Spleen (tissue), 11 donors: Measurements from ENCODE around the gene ITGBL1. TPM values are rescaled to one million over a fixed set of nuclear protein-coding genes. Genes with fewer than 3 reads are reported as not detected.

Source experiments
- DNase-seq: peaks from one replicate; pipeline ENCODE4 v3.0.0-alpha.2; 2020
- H3K27ac ChIP-seq, 8 donors: fragments of 200-600 bp; sonication (generic) in 7 of 8; 1 replicate in 4 of 8; 2 replicates in 4 of 8; pipeline versions ENCODE4 v1.5.0 to v1.8.0; 2016 to 2021; ENCODE audit warnings: inconsistent platforms in 4 of 8, mild to moderate bottlenecking in 4 of 8, moderate library complexity in 1 of 8
- H3K27me3 ChIP-seq, 7 donors: fragments of 200-600 bp; sonication (generic) in 6 of 7; replicated peaks in 1 of 7; 1 replicate in 4 of 7; 2 replicates in 3 of 7; pipeline versions ENCODE4 v1.5.0 to v1.8.0; 2016 to 2021; ENCODE audit warnings: inconsistent platforms in 3 of 7, mild to moderate bottlenecking in 1 of 7
- H3K36me3 ChIP-seq, 6 donors: fragments of 200-600 bp; sonication (generic) in 5 of 6; 1 replicate in 4 of 6; 2 replicates in 2 of 6; pipeline versions ENCODE4 v1.5.0 to v1.8.0; 2016 to 2021; ENCODE audit warnings: inconsistent platforms in 2 of 6
- H3K4me1 ChIP-seq, 6 donors: fragments of 200-600 bp; sonication (generic) in 5 of 6; 1 replicate in 3 of 6; 2 replicates in 3 of 6; pipeline versions ENCODE4 v1.5.0 to v1.8.0; 2016 to 2021; ENCODE audit warnings: inconsistent platforms in 3 of 6
- H3K4me3 ChIP-seq, 8 donors: fragments of 200-600 bp; sonication (generic) in 7 of 8; 1 replicate in 4 of 8; 2 replicates in 4 of 8; pipeline versions ENCODE4 v1.5.0 to v1.8.0; 2016 to 2021; ENCODE audit warnings: inconsistent platforms in 4 of 8, mild to moderate bottlenecking in 4 of 8, moderate library complexity in 2 of 8
- H3K9me3 ChIP-seq, 8 donors: fragments of 200-600 bp; sonication (generic) in 7 of 8; 1 replicate in 4 of 8; 2 replicates in 4 of 8; pipeline versions ENCODE4 v1.5.0 to v1.8.0; 2016 to 2021; ENCODE audit warnings: inconsistent platforms in 4 of 8
- CTCF ChIP-seq, 11 experiments: fragments of 200-600 bp in 7 of 11; fragments of 450-650 bp in 4 of 11; sonication (generic) in 4 of 11; IDR thresholded peaks in 8 of 11; conservative IDR thresholded peaks in 3 of 11; 1 replicate in 7 of 11; 2 replicates in 4 of 11; pipeline versions ENCODE4 v1.4.0 to v1.8.0; 2016 to 2021; ENCODE audit warnings: antibody characterized with exemption in 11 of 11, inconsistent platforms in 4 of 11, mild to moderate bottlenecking in 1 of 11
- POLR2A ChIP-seq, 3 donors: fragments of 450-650 bp; IDR thresholded peaks; one replicate each; pipeline ENCODE4 v1.5.1; 2017; ENCODE audit warnings: antibody characterized with exemption in 3 of 3, mild to moderate bottlenecking in 1 of 3
- POLR2AphosphoS5 ChIP-seq, 3 donors: sonication (generic); formaldehyde crosslinking; IDR thresholded peaks; one replicate each; pipeline ENCODE4 v1.5.1; 2017; ENCODE audit warnings: antibody characterized with exemption in 3 of 3
- WGBS, 5 donors: extraction: QIAGEN DNeasy Blood & Tissue Kit in 3 of 5; methylation state at CpG; one replicate each; pipeline versions ENCODE4 v1.1.5 to v1.1.7; 2013 to 2018; 5-methylcytosine and 5-hydroxymethylcytosine counted together
- intact Hi-C: fragments of 100-400 bp; cut with DNase I; formaldehyde crosslinking; loops from one replicate; pipeline ENCODE4 v1.15.0; 2023; ENCODE audit warnings: low total_unique reads
- polyA plus RNA-seq, 3 donors: library from polyadenylated mRNA; stranded (reverse); fragments of 200-250 nt; gene quantifications; one replicate each; pipeline ENCODE4 v1.2.1, GENCODE V29; 2013
- total RNA-seq, 7 donors: library from RNA; depleted of rRNA in 3 of 7; stranded (reverse); fragments of >200 nt in 3 of 7; fragmentation: NEBNext Ultra II Directional in 4 of 7; extraction: Animal tissue kit (Norgen Biotek cat#: 25700) in 4 of 7; gene quantifications; one replicate each; pipeline versions ENCODE4 v1.1.0 to v1.2.1, GENCODE V29; 2016 to 2021
- donor health status: healthy with polysubstance abuse.
- donor health status: DM: no; HTN: no; CAD: no; lungs with moderate emphysema.
- donor health status: DM: no; HTN: no; CAD: no.
- donor health status: Bipolar disorder and iron deficiency.
- donor health status: healthy.
- donor health status: DM: no; HTN: no; CAD: no.
- donor health status: DM: yes; HTN: yes; CAD: no.

ITGBL1 gene
- total and polyA plus RNA-seq, 10 donors: 0.48 to 1.6 (median 0.97) TPM; not detected in 1

GRCh38 chr13:101728615-101729014 lies 276.1 kb downstream of the ITGBL1 start:
- Histone ChIP-seq H3K36me3 (no peaks in the 10 kb centered on the region), H3K4me1 (no peaks in the 10 kb centered on the region), H3K27ac (no peak overlapping the region), H3K9me3 (peaks cover 0 to 5% (median 0%) of the 10 kb centered on the region in 8 donors), H3K4me3 (no peak overlapping the region), H3K27me3 (no peaks in the 10 kb centered on the region)
- intact Hi-C loops: no loop called here
- 70 to 87% (median 79%) methylated on average over 3 of the region's 3 CpGs for WGBS, 5 donors
- no peak for DNase-seq
- TF ChIP-seq POLR2AphosphoS5 (IDR thresholded peaks at IDR 0.05) (no peak), CTCF (IDR thresholded peaks at IDR 0.05 in 8 of 11, conservative IDR thresholded peaks at IDR 0.05 in 3 of 11) (no peak), POLR2A (IDR thresholded peaks at IDR 0.05) (no peak)

- TF ChIP-seq CTCF (IDR thresholded peaks at IDR 0.05 in 8 of 11, conservative IDR thresholded peaks at IDR 0.05 in 3 of 11) (no peak), POLR2AphosphoS5 (IDR thresholded peaks at IDR 0.05) (no peak), POLR2A (IDR thresholded peaks at IDR 0.05) (no peak)
- Histone ChIP-seq H3K9me3 (no peaks in the 10 kb centered on the region), H3K4me1 (no peaks in the 10 kb centered on the region), H3K27ac (no peak overlapping the region), H3K36me3 (no peaks in the 10 kb centered on the region), H3K4me3 (no peak overlapping the region), H3K27me3 (no peaks in the 10 kb centered on the region)
- 72 to 91% (median 77%) methylated on average over 3 of the region's 3 CpGs for WGBS, 5 donors
- intact Hi-C loops: no loop called here
- no peak for DNase-seq
These were observed 278.0 kb downstream of the ITGBL1 start for GRCh38 chr13:101730420-101731000.

DNA sequence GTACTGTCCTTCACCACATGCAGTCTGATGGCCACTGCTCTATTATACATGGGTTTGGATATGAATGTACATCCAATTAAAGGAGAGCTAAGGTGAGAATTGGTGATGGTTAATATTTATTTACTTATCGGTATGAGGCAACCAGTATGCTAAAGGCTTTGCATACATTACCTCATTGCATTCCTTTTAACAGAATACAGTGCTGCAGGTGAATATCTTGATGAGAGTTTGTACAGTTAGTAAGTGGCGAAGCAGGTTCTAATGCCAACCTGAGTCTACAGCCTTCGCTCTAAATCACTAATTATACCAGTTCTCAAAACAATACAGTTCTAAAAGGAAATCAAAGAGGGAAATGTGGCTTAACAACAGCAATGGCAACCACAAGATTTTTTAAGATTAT lies 284.1 kb downstream of the ITGBL1 start:
- Histone ChIP-seq H3K36me3 (no peaks in the 10 kb centered on the region), H3K9me3 (no peaks in the 10 kb centered on the region), H3K27me3 (no peaks in the 10 kb centered on the region), H3K4me1 (no peaks in the 10 kb centered on the region), H3K27ac (no peak overlapping the region), H3K4me3 (no peak overlapping the region)
- intact Hi-C loops: no loop called here
- WGBS, 5 donors: 59 to 65% (median 62%) methylated on average over 3 of the region's 3 CpGs
- TF ChIP-seq CTCF (IDR thresholded peaks at IDR 0.05 in 8 of 11, conservative IDR thresholded peaks at IDR 0.05 in 3 of 11) (no peak), POLR2A (IDR thresholded peaks at IDR 0.05) (no peak), POLR2AphosphoS5 (IDR thresholded peaks at IDR 0.05) (no peak)
- no peak for DNase-seq

- TF ChIP-seq POLR2A (IDR thresholded peaks at IDR 0.05) (no peak), POLR2AphosphoS5 (IDR thresholded peaks at IDR 0.05) (no peak), CTCF (IDR thresholded peaks at IDR 0.05 in 8 of 11, conservative IDR thresholded peaks at IDR 0.05 in 3 of 11) (no peak)
- no peaks in the 10 kb centered on the region for H3K4me1 ChIP-seq
- H3K4me3 ChIP-seq: no peak overlapping the region
- intact Hi-C loops: no loop called here
- WGBS, 5 donors: 77 to 92% (median 86%) methylated on average over 2 of the region's 2 CpGs
- H3K9me3 ChIP-seq: no peaks in the 10 kb centered on the region
- H3K36me3 ChIP-seq: no peaks in the 10 kb centered on the region
- DNase-seq: no peak
- no peaks in the 10 kb centered on the region for H3K27me3 ChIP-seq
- no peak overlapping the region for H3K27ac ChIP-seq
These were observed 285.9 kb downstream of the ITGBL1 start for GRCh38 chr13:101738336-101738735.
